ENCODE data around the gene OSBPL10. TPM values are rescaled to one million over a fixed set of nuclear protein-coding genes. Genes with fewer than 3 reads are reported as not detected.

The OSBPL10 gene
- total RNA-seq, 1 donor from 2014 or later = 10.9 TPM

DNA sequence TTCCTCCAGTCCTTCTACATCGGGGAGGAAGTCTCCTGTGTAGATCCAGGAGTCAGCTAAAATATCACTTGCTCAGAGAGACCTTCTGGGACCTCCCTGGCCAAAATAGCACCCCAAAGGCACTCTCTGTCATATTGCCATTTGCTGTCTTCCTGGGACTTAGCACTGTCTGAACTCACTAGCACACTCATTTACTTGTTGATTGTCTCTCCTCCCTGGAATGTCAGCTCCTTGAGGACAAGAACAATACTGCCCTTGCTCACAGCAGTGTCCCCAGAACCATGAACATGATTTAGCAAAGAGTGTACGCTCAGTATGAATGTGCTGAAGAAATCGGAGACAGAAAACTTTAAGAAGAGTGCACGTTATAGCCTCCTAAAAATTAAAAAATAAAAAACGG is 245.4 kb downstream of the OSBPL10 start:
- no peak for DNase-seq

DNA sequence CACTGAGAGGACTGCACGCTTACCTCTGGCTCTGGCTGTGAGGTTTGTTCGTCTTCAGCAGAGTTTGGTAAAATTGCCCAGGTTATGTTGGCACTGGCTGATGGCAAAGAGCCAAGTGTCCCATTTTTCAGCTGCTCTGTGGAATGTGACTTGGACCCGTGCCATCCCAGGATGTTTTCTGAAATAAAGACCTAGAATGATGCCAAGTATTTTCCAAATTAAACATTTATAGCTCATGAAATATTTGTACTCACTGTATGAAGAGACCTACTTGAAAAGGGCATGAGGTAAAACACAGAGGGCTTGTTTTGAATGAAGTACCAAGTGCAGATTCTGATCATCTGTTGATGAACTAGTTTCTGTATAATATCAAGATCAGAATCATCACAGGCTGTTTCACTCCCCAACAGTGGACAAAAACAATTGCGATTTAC is 247.8 kb downstream of the OSBPL10 start:
- DNase-seq = no peak

DNA sequence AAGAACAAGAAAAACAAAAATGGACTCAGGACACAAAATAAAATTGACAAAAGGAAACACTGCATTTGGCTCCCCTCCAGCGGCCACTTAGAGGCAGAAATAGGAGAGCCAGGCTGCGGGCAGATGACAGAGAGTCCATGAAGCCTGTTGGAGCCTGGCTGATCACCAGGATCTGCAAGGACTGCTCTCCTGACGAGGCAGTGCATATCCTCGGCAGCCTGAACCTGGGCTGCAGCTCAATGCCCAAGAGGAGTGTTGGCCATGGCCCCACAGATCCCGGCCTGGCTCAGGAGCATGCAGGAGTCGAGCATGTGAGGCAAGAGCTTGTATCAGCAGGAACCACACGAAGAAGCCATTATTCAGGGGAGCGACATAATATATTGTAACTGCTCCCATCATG is 248.5 kb downstream of the OSBPL10 start:
- no peak for DNase-seq

- no peak for DNase-seq
Measured at GRCh38 chr3:31729573-31729972, 251.5 kb downstream of the OSBPL10 start.

DNA sequence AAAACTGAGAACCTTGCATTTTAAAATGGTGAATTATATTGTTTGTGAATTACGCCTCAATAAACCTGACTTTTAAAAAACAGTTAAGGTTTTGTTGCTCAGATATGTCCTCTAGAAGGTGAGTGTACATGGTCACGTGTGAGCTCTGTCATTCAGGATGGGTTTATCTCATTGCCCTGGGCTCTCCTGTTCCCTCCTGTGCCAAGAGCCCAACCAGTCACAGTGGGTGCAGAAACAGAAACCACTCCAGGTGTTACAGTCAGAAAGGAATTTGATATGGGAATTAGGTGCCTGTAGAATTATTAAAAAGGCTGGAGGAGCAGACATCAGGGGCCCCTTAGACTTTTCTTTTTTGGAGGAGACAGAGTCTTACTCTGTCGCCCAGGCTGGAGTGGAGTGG is 252.0 kb downstream of the OSBPL10 start:
- no peak for DNase-seq

- DNase-seq = no peak
Measured at GRCh38 chr3:31728403-31728802, 252.7 kb downstream of the OSBPL10 start.

DNA sequence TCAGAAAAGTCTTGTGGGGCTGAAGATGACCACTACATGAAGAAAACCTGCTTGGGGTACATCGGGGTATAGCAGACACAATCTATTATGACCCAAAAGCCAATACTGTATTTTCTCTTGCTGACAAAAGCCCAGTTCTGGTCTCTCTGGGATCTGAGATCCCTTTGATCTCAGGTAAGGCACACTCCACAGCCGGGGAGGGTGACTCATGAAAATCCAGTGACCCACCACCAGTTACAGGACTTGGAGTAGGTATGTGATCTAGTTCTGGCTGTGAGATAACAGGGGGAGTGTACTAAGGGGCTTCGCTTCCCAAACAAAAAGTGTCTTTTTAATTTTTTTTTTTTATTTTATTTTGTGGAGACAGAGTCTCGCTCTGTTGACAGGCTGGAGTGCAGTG is 255.1 kb downstream of the OSBPL10 start:
- DNase-seq = no peak

DNA sequence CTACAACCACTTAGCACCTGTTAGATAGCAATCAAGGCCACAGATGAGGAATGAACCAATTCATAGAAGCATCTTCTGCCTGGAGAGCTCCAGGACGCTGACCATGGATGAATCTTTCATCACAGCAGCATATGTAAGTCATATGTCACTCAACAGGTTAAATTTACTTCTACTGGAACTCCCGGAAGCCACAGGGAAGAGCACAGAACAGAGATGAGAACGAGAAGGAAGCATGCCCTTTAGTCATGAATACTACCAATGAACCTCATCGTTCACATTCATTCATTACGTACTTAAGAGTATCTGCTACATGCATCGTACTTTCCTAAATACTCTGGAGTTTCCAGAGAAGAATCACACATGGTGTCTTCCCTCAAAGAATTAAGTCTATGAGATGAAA is 255.5 kb downstream of the OSBPL10 start:
- DNase-seq = no peak

DNA sequence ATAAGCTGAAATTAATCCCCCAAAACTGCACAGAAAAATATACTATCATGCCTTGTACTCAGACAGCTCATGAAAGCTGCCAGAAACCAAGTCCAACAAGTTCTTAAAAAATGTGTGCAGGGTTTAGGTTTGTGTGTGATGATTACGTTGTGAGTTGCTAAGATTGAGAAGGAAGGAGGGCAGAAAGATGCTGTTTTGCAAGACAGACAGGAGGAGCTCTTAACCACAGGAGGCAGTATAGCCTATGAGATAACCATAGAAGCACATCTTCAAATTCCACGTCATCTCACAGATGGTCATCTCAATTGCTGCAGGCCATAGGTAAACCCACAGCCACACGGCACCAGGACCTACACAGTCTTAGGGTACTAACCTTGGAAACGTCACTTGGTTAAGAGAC is 256.4 kb downstream of the OSBPL10 start:
- no peak for DNase-seq

DNA sequence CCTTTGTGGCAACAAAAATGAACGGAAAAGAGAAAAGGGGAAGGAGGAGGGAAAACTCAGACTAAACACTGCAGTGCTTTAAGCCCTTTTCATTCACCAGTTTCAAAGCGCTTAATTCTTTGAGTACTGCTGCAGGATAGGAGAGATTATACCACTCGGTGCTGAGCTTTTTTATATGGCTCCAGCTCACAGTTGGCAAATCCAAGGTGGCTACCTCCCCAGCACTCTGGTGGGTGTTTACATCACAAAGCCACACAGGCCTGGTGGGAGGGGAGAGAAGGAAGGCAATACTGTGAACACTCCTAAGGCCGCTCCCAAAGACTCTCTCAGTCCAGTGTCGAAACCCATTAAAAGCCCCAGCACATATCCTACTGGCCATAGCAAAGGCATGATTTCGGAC is 256.9 kb downstream of the OSBPL10 start:
- DNase-seq = no peak

GRCh38 chr3:31723701-31724100 is 257.4 kb downstream of the OSBPL10 start:
- DNase-seq = no peak

DNA sequence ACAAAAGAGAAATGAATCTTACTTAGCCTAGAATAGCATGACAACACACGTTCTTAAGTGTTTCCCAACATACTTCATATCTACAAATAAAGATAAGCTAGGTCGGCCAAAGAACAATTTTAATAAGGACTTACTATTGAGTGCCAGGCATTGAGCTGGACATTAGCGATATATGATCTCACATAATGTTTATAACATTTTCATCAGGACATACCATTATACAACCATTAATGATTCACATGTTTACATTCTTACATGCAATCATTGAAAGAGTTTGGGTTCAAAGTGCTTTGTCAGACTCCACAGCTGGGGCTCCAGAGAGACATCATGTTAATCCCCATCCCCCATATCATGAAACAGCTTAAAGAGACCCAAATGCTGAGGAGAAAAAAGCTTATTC is 259.4 kb downstream of the OSBPL10 start:
- DNase-seq = no peak

DNA sequence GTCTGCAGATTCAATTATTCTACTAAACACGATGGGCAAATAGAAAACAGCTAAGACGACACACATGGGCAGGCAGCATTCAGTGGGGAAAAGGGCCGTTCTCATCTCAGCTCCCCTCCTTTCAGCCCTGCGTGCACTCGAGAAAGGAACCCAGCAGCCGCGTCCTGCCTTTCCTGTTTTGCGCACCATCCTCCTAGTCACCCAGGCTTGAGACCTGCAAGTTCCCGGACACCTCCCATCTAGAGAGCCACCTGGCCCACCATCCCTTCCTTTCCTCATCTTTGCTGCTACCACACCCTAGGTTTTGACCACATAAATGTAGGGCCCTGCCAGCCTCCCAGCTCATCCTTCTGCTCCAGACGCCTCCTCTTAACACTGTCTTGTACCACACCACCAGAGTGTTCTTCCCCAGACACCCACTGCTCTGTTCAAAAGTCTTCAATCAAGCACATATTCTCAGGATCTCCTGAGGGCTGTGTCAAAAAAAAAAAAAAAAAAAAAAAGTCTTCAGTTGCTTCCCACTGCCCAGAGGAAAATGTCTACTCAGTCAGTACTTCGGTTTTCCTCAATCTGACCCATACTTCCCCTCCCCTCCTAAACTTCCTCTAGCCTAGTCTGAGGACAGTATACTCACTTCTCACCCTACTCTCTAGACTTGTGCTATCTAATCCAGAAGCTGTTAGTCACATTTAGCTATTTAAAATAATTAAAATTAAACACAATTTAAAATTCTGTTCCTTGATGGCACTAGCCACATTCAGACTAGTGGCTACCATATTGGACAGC is 266.4 kb downstream of the OSBPL10 start:
- no peak for DNase-seq

DNA sequence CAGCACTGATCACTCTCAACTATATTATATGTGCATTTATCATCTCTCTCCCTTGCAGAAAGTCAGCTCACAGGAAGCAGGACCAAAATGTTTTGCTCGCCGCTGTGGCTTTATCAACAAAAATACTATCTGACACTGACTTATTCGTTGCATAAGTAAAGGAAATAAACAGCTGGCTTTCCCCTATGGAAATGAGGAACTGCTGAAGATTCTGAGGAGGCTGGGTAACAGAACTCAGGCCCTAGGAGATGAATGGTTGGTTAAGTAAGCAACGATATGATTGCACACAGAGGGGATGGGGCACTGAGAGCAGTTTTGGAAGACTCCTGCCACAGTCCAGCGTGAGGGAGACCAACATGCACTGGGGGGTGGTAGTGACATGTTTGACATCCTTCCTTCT is 267.2 kb downstream of the OSBPL10 start:
- no peak for DNase-seq

DNA sequence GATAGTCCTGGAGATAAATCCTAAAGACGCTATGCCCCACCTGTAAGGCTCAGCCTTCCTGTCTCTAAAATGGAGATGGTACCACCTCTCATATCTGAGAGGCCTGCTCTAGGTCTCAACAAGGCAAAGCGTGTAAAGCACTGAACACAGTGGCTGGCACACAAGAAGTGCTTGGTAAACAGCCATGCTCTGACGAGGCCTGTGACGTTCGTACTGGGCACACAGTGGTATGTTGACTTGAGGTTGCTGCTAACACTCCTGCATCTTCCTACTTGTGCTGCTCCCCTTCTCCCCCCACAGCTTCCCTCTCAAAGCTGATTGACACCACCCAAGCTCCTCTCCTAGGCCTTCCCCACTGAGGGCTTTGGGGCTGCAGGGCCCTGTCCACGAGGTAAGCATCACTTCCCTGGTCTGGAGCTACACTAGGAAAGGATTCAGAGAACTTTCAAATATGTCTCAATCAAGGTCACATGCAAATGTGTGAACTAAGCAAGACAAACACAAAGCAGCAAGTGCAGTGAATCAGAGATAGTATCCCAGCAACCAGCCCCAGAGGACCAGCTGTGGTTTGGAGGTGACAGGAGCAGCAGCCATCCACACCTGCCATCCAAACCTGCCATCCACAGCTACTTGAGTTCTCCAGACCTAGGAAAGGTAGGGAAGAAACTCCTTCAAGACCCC is 270.8 kb downstream of the OSBPL10 start:
- DNase-seq = no peak

DNA sequence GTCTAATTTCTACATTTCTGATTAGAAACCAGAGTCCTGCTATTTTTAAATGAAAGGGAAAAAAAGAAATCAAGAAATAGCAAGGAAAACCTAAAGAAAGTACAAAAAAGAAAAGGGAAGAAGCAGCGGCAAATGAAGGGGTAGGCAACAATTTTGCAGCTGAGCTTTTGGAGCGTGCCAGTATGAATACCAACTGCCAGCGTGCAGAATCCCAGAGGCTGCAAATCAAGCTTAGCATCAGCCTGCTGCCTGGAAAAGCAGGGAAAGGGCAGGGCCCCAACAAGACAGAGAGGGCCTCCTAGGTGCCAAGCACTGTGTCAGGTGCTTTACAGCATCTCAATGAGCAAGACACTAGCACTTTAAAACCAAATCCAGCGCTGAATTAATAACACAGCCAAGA is 271.5 kb downstream of the OSBPL10 start:
- DNase-seq = no peak

DNA sequence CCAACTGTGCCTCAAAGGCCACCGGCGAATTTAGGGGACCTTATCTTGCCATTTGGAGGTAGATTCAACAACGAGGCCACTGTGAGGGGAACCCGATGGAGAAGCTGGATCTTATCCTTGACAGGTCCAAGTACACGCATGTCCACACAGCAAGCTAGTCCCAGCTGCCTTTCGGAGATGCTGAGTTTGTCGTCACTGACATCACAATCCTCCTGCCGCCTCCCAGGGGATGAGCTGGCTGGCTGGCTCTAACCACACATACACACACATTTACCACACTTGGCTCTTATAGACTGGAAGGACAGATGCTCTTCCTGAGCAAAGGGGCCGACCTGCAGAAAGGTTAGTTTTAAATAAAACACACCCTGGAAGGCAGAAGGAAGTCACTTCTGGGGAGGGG is 272.1 kb downstream of the OSBPL10 start:
- DNase-seq = no peak

GRCh38 chr3:31707286-31707685 is 273.8 kb downstream of the OSBPL10 start:
- DNase-seq = no peak

- peak; percentile 37 for DNase-seq
Measured at GRCh38 chr3:31705736-31706135, 275.3 kb downstream of the OSBPL10 start.

- DNase-seq = peak; percentile 87
Measured at GRCh38 chr3:31704591-31705179, 276.4 kb downstream of the OSBPL10 start.

DNA sequence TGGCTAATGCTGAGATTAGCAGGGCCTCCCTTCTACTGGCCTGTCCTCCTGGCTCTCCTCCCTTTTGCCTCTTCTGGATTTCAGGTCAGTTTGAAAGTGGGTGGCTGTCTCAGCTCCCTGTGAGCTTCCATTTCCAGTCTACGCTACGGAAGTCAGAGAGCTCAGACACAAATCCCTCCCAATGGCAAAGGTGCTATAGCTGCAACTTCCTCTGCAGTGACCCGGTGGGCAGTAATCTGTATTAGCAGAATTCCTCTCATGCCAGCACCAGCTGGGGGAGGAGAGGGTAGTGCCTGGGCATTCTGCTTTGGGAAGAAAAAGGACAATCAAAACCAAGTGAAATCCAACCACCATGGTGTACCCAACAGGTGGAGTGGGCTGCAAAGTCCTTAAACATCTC is 276.9 kb downstream of the OSBPL10 start:
- DNase-seq = no peak

- DNase-seq = no peak
Measured at GRCh38 chr3:31701286-31701685, 279.8 kb downstream of the OSBPL10 start.

- DNase-seq = no peak
Measured at GRCh38 chr3:31699309-31699953, 281.6 kb downstream of the OSBPL10 start.
